Dermis microvascular lymphatic vessel endothelial cell (primary cell): ENCODE results near the gene SRCAP. TPM values are rescaled to one million over a fixed set of nuclear protein-coding genes. Genes with fewer than 3 reads are reported as not detected.

ENCODE experiments used
- DNase-seq, 2 donors: peaks; one replicate each; pipeline versions ENCODE4 v3.0.0 to v3.0.0-alpha.2; 2010; ENCODE audit warnings: low read depth in 2 of 2
- total RNA-seq: library from RNA; depleted of rRNA; stranded (reverse); fragments of >200 nt; gene quantifications from 2 replicates; pipeline ENCODE4 v1.2.1, GENCODE V29; 2014

SRCAP gene
- total RNA-seq = 16.6 and 29.3 TPM in 2 replicates

GRCh38 chr16:30698816-30699614 lies at the start of gene SRCAP:
Gene SRCAP, plus strand, starts transcription at chr16:30699171. Its CDS starts 1,654 bp downstream, at chr16:30700825.
- peak; percentile 55 to 79 for DNase-seq

- no peak for DNase-seq
Observed at GRCh38 chr16:30649725-30650368, 49.1 kb upstream of the SRCAP start.

DNA sequence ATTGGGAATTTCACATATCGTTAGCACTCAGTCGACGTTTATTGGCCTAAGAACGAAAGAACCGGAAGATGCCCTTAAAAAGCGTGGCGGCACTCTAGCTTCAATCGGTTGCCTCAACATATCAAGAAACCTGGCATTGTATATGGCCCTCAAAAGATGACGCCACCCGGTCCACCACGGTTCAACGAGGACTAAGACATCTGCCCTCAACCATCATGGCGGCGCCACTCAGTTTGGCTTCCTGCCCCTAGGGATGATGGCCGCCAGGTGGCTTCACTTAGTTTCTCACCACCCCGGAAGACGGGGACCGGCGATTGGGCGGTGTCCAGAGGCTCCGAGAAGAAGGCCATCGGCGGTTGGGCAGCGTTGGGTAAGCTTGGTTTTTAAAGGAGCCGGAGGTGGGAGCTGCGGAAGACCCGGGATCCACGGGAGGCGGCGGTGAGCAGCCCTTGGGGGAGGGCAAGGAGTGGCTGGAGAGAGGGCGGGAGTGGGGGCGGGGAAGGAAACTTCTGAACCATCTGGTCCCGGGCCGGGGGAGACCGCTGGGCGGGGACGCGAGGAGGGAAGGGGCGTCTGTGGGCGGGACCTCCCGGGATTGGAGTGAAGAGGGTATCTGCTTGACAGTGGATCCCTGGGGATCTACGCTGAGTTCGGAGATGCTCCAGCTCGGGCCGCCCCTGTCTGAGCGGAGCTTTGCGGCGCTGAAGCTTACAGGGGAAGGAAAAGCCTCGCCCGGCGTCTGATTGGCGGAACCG lies 48.4 kb upstream of the SRCAP start, which contains the start of gene PRR14:
Gene PRR14, plus strand, starts transcription at position 592 of the 755 bp plus-strand sequence. CDS start 686 bp downstream, outside the sequence.
- peak; percentile 98 to 99 for DNase-seq

DNA sequence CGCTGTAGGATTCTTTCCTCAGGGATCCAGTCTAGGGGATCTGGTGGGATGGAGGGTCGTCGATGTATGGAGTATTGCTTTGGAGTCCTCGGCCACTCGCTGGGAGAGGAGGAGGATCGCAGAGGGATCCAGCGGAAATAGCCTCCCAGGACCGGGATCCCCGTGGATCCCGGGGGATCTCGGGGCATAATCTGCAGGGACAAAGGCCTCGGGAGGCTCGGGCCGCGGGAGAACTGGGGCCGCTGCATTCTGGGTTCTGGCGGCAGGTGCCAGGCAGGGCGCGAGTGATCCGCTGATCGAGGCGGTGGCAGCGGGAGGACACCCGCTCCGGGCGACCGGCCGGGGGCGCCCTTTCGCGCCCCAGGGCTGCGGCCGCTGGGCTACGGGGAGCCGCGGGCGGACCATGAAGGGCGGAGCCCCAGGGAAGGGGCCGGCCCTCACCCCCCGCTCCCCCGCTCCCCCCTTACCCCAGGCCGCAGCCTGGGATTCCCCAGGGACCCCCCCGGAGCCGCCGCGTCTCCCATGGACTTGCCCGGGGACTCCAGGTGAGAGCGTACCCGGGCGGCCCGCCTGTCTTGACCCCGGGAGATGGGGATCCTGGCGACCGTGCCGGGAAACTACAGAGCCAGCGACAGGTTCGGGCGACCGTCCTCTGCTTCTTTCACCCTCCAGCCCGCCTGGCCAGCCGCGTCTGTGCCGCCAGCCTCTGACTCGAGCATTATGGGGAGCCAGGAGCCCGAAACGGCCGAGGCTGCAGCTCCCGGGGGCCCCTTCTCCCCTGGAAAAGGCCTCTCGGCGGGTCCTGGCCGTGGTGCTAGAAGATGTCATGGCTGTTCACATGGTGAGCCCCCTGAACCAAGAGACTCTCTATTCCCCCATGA lies 47.6 kb upstream of the SRCAP start:
- DNase-seq = peak in 1 of 2 donors; percentile 79

- DNase-seq = no peak
Observed at GRCh38 chr16:30652005-30652296, 47.0 kb upstream of the SRCAP start.

DNA sequence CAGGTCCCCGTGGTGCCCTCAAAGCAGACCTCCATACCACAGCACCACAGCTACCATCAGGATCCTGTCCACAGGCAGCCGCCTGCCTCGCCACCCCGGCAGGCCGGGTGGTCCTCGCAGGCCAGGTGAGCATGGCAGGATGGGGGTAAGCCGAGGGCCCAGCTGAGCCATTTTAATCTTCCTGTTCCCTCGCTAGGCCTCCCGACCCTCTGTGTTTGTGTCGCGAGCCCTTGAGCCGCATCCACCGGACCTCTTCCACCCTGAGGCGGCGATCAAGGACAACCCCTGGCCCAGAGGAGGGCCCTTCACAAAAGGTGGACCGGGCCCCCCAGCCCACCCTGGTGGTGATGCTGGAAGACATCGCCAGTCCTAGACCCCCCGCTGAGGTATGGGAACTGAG lies 46.3 kb upstream of the SRCAP start:
- DNase-seq = no peak

- DNase-seq = no peak
Observed at GRCh38 chr16:30654856-30655255, 44.1 kb upstream of the SRCAP start.

- no peak for DNase-seq
Observed at GRCh38 chr16:30655815-30656347, 43.1 kb upstream of the SRCAP start.

DNA sequence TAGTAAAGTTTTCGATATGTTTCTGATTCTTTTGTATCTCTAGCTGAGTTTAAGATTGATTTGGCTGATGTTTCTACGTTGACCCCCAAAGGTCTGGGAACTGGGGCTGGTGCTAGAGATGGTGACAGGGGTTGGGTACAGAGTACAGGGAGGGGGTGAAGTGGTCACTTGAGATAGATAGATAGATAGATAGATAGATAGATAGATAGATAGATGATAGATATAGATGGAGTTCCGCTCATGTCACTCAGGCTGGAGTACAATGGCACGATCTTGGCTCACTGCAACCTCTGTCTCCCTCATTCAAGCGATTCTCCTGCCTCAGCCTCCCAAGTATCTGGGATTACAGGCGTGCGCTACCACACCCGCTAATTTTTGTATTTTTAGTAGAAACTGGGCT lies 42.6 kb upstream of the SRCAP start:
- DNase-seq = no peak

GRCh38 chr16:30656974-30657865 lies 41.8 kb upstream of the SRCAP start:
- no peak for DNase-seq

DNA sequence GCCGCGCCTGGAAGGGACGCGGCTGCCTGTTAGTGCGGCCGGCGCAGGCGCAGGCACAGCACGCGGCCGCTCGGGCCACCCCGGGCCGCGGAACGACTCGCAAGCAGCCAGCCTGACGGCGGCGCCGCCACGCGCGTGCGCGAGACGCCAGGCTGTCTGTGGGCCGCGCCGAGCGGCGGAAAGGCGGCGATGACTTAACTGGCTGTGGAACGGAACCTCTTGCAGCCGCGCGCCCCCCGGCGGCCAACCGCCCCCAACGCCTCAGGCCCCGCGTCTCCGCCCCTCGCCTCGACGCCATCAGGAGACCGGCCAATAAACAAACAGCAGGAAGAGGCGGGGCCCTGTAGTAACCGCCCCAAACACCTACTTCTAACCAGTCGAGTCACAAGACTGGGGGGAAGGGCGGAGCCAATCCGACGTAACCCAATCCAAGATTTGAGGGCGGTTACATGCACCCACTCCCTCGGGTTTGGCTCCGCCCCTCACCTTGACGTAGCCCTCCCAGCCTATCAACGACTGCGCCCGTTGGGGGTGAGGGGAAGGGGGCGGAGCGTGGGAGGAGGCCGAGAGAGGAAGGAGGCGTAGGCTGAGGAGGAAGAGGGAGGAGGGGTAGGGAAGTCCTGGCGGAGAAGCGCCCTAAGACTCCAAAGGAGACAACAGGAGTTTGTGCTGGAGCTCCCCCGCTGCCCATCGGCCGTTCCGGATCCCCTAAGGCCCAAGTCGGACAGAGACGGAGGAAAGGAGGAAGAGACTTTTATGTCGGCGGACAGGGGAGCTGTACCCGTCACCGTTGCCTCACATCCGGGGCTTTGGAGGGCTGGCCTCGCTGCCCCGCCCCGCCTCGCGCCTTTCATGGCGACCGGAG lies 40.9 kb upstream of the SRCAP start, which contains the start of gene FBRS:
Gene FBRS, plus strand, starts transcription at position 566 of the 865 bp plus-strand sequence. CDS start 1,088 bp downstream, outside the sequence.
- peak; percentile 100 for DNase-seq

GRCh38 chr16:30658731-30659506 lies 40.1 kb upstream of the SRCAP start:
- DNase-seq = peak; percentile 90 to 98

DNA sequence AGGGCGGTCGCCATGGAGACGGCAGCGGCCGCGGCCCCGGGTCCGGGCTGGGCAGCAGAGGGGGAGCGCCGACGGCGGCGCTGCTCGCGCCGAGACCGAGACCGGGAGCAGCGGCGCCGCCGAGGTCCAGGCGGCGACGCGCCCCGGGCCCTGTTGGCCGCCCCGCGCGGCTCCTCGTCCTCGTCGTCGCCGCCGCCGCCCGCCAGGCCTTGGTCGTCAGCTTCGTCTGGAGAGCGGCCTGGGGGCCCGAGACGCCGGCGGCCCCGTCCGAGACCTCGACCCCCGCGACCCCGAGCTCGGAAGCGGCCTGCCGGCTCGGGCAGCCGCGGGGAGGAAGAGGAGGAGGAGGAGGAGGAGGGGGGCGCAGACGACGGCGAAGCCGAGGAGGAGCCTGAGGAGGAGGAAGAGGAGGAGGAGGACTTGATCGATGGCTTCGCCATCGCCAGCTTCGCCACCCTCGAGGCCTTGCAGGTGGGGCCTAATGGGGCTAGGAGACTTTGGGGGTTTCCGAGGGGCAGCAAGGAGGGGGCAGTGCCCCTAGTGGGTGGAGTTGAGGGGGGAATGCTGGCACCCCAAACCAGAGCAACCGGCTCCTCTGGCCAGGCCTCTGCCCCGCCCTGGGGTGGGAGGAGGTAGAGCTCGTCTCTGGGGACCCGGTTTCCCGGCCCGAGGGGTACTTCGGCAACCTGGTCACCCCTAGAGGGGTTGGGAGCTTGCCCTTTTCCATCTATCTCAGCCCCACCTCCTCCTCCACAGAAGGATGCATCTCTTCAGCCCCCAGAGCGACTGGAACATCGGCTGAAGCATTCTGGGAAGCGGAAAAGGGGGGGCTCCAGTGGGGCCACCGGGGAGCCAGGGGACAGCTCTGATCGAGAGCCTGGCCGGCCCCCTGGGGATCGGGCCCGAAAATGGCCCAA lies 39.2 kb upstream of the SRCAP start:
- DNase-seq = peak in 1 of 2 donors; percentile 30

- peak in 1 of 2 donors; percentile 25 for DNase-seq
Observed at GRCh38 chr16:30660424-30661261, 38.3 kb upstream of the SRCAP start.

DNA sequence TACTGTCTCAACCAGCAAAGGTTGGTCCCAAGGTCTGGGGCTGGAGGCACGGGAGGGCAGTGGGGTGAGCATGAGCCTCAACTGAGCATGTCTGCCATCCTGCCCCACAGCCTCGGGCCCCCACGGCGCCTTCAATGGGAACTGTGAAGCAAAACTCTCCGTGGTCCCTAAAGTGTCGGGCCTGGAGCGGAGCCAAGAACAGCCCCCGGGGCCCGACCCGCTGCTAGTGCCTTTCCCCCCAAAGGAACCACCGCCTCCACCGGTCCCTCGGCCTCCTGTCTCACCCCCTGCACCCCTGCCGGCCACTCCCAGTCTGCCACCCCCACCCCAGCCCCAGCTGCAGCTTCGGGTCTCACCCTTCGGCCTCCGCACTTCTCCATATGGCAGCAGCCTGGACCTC lies 36.5 kb upstream of the SRCAP start:
- DNase-seq = no peak

GRCh38 chr16:30663038-30663437 lies 35.9 kb upstream of the SRCAP start:
- DNase-seq = no peak
